Measurements from ENCODE around the gene PCNT.

- no peak for TF ChIP-seq RAD21 (conservative IDR thresholded peaks at IDR 0.05)
- TF ChIP-seq CTCF (IDR thresholded peaks at IDR 0.05; ENCODE audit: poor library complexity, severe bottlenecking) = no peak
- no peak for TF ChIP-seq EP300 (conservative IDR thresholded peaks at IDR 0.05; ENCODE audit: poor library complexity, severe bottlenecking)
- no peak for TF ChIP-seq POLR2AphosphoS5 (IDR thresholded peaks at IDR 0.05)
- no peak for TF ChIP-seq MXI1 (conservative IDR thresholded peaks at IDR 0.05; ENCODE audit: poor library complexity, severe bottlenecking)
- no peak for TF ChIP-seq TAF1 (IDR thresholded peaks at IDR 0.05; ENCODE audit: low read depth)
- no peak for TF ChIP-seq EZH2 (IDR thresholded peaks at IDR 0.05; ENCODE audit: borderline replicate concordance, insufficient read depth, low read length, poor library complexity, severe bottlenecking)
- TF ChIP-seq, protein P1, sequence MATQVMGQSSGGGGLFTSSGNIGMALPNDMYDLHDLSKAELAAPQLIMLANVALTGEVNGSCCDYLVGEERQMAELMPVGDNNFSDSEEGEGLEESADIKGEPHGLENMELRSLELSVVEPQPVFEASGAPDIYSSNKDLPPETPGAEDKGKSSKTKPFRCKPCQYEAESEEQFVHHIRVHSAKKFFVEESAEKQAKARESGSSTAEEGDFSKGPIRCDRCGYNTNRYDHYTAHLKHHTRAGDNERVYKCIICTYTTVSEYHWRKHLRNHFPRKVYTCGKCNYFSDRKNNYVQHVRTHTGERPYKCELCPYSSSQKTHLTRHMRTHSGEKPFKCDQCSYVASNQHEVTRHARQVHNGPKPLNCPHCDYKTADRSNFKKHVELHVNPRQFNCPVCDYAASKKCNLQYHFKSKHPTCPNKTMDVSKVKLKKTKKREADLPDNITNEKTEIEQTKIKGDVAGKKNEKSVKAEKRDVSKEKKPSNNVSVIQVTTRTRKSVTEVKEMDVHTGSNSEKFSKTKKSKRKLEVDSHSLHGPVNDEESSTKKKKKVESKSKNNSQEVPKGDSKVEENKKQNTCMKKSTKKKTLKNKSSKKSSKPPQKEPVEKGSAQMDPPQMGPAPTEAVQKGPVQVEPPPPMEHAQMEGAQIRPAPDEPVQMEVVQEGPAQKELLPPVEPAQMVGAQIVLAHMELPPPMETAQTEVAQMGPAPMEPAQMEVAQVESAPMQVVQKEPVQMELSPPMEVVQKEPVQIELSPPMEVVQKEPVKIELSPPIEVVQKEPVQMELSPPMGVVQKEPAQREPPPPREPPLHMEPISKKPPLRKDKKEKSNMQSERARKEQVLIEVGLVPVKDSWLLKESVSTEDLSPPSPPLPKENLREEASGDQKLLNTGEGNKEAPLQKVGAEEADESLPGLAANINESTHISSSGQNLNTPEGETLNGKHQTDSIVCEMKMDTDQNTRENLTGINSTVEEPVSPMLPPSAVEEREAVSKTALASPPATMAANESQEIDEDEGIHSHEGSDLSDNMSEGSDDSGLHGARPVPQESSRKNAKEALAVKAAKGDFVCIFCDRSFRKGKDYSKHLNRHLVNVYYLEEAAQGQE (IDR thresholded peaks at IDR 0.05; ENCODE audit: borderline replicate concordance) = no peak
Observed at GRCh38 chr21:46421756-46422555, 98.0 kb downstream of the PCNT start.
